DOHH2 (cell line): Measurements from ENCODE around the gene BMP7.

Experiments used
- H3F3A ChIP-seq: fragments of 200-600 bp; sonication (generic), shearing (Covaris generic); 2 replicates; pipeline ENCODE4 v1.6.0; 2016; ENCODE audit warnings: antibody characterized with exemption, mild to moderate bottlenecking; ENCODE audit not compliant: control insufficient read depth, insufficient read depth
- H3K27ac ChIP-seq: fragments of 200-600 bp; sonication (generic); 2 replicates; pipeline ENCODE4 v1.5.1; 2014; ENCODE audit warnings: low read depth, mild to moderate bottlenecking, low read length, moderate library complexity
- H3K27me3 ChIP-seq: fragments of 200-600 bp; sonication (generic); 2 replicates; pipeline ENCODE4 v1.6.1; 2014; ENCODE audit warnings: mild to moderate bottlenecking, low read length, mixed read lengths; ENCODE audit not compliant: control insufficient read depth
- H3K36me3 ChIP-seq: fragments of 200-600 bp; sonication (generic); 2 replicates; pipeline ENCODE4 v1.6.1; 2014; ENCODE audit warnings: mild to moderate bottlenecking, low read length, moderate library complexity, mixed read lengths; ENCODE audit not compliant: control insufficient read depth
- H3K4me1 ChIP-seq: fragments of 200-600 bp; sonication (generic); 2 replicates; pipeline ENCODE4 v1.6.1; 2014; ENCODE audit warnings: mild to moderate bottlenecking, low read length, mixed read lengths; ENCODE audit not compliant: control insufficient read depth
- H3K4me2 ChIP-seq: fragments of 200-600 bp; sonication (generic); 2 replicates; pipeline ENCODE4 v1.6.0; 2014; ENCODE audit warnings: mild to moderate bottlenecking, low read length, moderate library complexity
- H3K4me3 ChIP-seq: fragments of 200-600 bp; sonication (generic); 2 replicates; pipeline ENCODE4 v1.5.1; 2014; ENCODE audit warnings: mild to moderate bottlenecking, low read length, mixed read lengths
- H3K79me2 ChIP-seq: fragments of 200-600 bp; sonication (generic); 2 replicates; pipeline ENCODE4 v1.6.1; 2014; ENCODE audit warnings: mild to moderate bottlenecking, low read length, mixed read lengths; ENCODE audit not compliant: control insufficient read depth
- H3K9me2 ChIP-seq: fragments of 200-600 bp; sonication (generic); replicated peaks from 2 replicates; pipeline ENCODE4 v1.6.1; 2014; ENCODE audit warnings: mild to moderate bottlenecking, low read length, mixed read lengths; ENCODE audit not compliant: control insufficient read depth
- H3K9me3 ChIP-seq: fragments of 200-600 bp; sonication (generic); 2 replicates; pipeline ENCODE4 v1.6.1; 2014; ENCODE audit warnings: antibody characterized with exemption, low read length, mixed read lengths; ENCODE audit not compliant: control insufficient read depth, insufficient read depth
- H4K20me1 ChIP-seq: fragments of 200-600 bp; sonication (generic); 2 replicates; pipeline ENCODE4 v1.6.0; 2014; ENCODE audit warnings: low read depth, mild to moderate bottlenecking, antibody characterized with exemption, low read length, moderate library complexity; ENCODE audit not compliant: control insufficient read depth, insufficient read depth
- EZH2phosphoT487 ChIP-seq: fragments of 200-600 bp; sonication (generic); IDR thresholded peaks from 2 replicates; pipeline ENCODE4 v1.6.1; 2017; ENCODE audit warnings: borderline replicate concordance, mild to moderate bottlenecking, antibody characterized with exemption, low read length, moderate library complexity, mixed read lengths
- TF ChIP-seq, protein P1 (sequence below): fragments of 200-600 bp; sonication (generic); IDR thresholded peaks from one replicate; pipeline ENCODE4 v1.5.1; 2014; ENCODE audit warnings: antibody characterized with exemption, mild to moderate bottlenecking, low read depth, low read length; ENCODE audit not compliant: poor library complexity, severe bottlenecking

Gene BMP7

GRCh38 chr20:57153238-57153905 lies 113.1 kb downstream of the BMP7 start:
- H3K27ac ChIP-seq, result no peak overlapping the region
- H3K27me3 ChIP-seq, result peaks cover 41% of the 10 kb centered on the region
- no peaks in the 10 kb centered on the region for H3K36me3 ChIP-seq
- H3K4me1 ChIP-seq, result no peaks in the 10 kb centered on the region
- H3K4me2 ChIP-seq, result no peak overlapping the region
- H3K79me2 ChIP-seq, result no peaks in the 10 kb centered on the region
- no peaks in the 10 kb centered on the region; the same call in 1 of the 2 replicates for H4K20me1 ChIP-seq
- H3K4me3 ChIP-seq, result no peak overlapping the region
- TF ChIP-seq, protein P1, sequence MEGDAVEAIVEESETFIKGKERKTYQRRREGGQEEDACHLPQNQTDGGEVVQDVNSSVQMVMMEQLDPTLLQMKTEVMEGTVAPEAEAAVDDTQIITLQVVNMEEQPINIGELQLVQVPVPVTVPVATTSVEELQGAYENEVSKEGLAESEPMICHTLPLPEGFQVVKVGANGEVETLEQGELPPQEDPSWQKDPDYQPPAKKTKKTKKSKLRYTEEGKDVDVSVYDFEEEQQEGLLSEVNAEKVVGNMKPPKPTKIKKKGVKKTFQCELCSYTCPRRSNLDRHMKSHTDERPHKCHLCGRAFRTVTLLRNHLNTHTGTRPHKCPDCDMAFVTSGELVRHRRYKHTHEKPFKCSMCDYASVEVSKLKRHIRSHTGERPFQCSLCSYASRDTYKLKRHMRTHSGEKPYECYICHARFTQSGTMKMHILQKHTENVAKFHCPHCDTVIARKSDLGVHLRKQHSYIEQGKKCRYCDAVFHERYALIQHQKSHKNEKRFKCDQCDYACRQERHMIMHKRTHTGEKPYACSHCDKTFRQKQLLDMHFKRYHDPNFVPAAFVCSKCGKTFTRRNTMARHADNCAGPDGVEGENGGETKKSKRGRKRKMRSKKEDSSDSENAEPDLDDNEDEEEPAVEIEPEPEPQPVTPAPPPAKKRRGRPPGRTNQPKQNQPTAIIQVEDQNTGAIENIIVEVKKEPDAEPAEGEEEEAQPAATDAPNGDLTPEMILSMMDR, result no peak
- no peak for TF ChIP-seq EZH2phosphoT487
- H3K9me2 ChIP-seq, result no peaks in the 10 kb centered on the region
- no peaks in the 10 kb centered on the region for H3F3A ChIP-seq
- H3K9me3 ChIP-seq, result peaks cover 3% of the 10 kb centered on the region

- H3K79me2 ChIP-seq, result no peaks in the 10 kb centered on the region
- H3K4me3 ChIP-seq, result no peak overlapping the region
- no peaks in the 10 kb centered on the region for H3K9me2 ChIP-seq
- TF ChIP-seq EZH2phosphoT487, result no peak
- TF ChIP-seq, protein P1, result no peak
- peaks cover 11% of the 10 kb centered on the region for H3K9me3 ChIP-seq
- H3K27me3 ChIP-seq, result peaks cover 49% of the 10 kb centered on the region
- no peaks in the 10 kb centered on the region for H3K36me3 ChIP-seq
- peaks cover 3% of the 10 kb centered on the region for H3K4me1 ChIP-seq
- H3K27ac ChIP-seq, result no peak overlapping the region
- no peaks in the 10 kb centered on the region for H3F3A ChIP-seq
- no peak overlapping the region for H3K4me2 ChIP-seq
- no peaks in the 10 kb centered on the region; the same call in 1 of the 2 replicates for H4K20me1 ChIP-seq
Measured at GRCh38 chr20:57152557-57152956, 113.9 kb downstream of the BMP7 start.

DNA sequence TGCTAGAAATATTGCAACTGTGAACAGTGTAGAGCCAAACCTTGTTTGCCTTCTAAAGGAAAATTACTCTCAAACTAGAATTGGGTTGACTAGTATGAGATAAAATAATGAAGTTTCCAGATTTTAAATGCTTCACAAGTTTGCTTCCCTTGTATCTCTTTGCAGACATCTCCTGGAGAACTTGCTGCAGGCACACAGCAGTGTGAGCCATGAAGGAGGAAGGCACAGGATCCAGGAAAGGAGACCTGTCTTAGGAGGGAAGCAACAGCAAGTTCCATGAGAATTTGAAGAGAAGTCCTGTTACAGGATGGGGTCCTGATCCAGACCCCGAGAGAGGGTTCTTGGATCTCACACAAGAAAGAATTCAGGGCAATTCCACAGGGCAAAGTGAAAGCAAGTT lies 115.9 kb downstream of the BMP7 start:
- Histone ChIP-seq H3K79me2 (no peaks in the 10 kb centered on the region), H3K4me3 (no peak overlapping the region), H3K9me3 (peaks cover 15% of the 10 kb centered on the region), H3K4me2 (no peak overlapping the region), H3F3A (no peaks in the 10 kb centered on the region), H3K36me3 (no peaks in the 10 kb centered on the region), H3K9me2 (no peaks in the 10 kb centered on the region), H3K4me1 (peaks cover 17% of the 10 kb centered on the region), H3K27ac (no peak overlapping the region), H3K27me3 (peaks cover 55% of the 10 kb centered on the region), H4K20me1 (no peaks in the 10 kb centered on the region)
- no peak for TF ChIP-seq EZH2phosphoT487
- TF ChIP-seq, protein P1, result no peak
